Skeletal muscle satellite cell (primary cell): Measurements from ENCODE around the gene TRIM32.

Source experiments
- H3K27me3 ChIP-seq: 2 replicates; pipeline ENCODE4 v1.7.0; 2013; ENCODE audit warnings: low read length; ENCODE audit not compliant: control insufficient read depth, insufficient read depth
- H3K36me3 ChIP-seq: 2 replicates; pipeline ENCODE4 v1.7.0; 2013; ENCODE audit warnings: mild to moderate bottlenecking, control low read depth, low read length; ENCODE audit not compliant: insufficient read depth
- H3K4me1 ChIP-seq: 2 replicates; pipeline ENCODE4 v1.7.0; 2013; ENCODE audit warnings: low read length; ENCODE audit not compliant: control insufficient read depth, insufficient read depth
- H3K4me2 ChIP-seq: 2 replicates; pipeline ENCODE4 v1.7.0; 2013; ENCODE audit warnings: mild to moderate bottlenecking, low read length
- H3K4me3 ChIP-seq: 2 replicates; pipeline ENCODE4 v1.7.0; 2013; ENCODE audit warnings: low read length
- H3K9ac ChIP-seq: 2 replicates; pipeline ENCODE4 v1.7.0; 2013; ENCODE audit warnings: mild to moderate bottlenecking, low read depth, low read length, moderate library complexity
- H3K9me3 ChIP-seq: replicated peaks from 2 replicates; pipeline ENCODE4 v1.7.0; 2013; ENCODE audit warnings: mild to moderate bottlenecking, control low read depth, low read length

Gene TRIM32

GRCh38 chr9:116656977-116657376 lies 30.1 kb upstream of the TRIM32 start:
- Histone ChIP-seq H3K4me1 (peaks cover 7% of the 10 kb centered on the region), H3K9ac (no peak overlapping the region), H3K4me2 (no peak overlapping the region), H3K4me3 (no peak overlapping the region), H3K27me3 (no peaks in the 10 kb centered on the region), H3K9me3 (no peaks in the 10 kb centered on the region), H3K36me3 (no peaks in the 10 kb centered on the region)

- no peaks in the 10 kb centered on the region for H3K27me3 ChIP-seq
- no peaks in the 10 kb centered on the region for H3K9me3 ChIP-seq
- no peak overlapping the region for H3K4me2 ChIP-seq
- no peaks in the 10 kb centered on the region for H3K36me3 ChIP-seq
- H3K9ac ChIP-seq: no peak overlapping the region
- H3K4me1 ChIP-seq: peaks cover 7% of the 10 kb centered on the region
- H3K4me3 ChIP-seq: no peak overlapping the region
Observed at GRCh38 chr9:116658265-116658664, 28.8 kb upstream of the TRIM32 start.

GRCh38 chr9:116661037-116661954 lies 25.8 kb upstream of the TRIM32 start:
- Histone ChIP-seq H3K9ac (no peak overlapping the region), H3K9me3 (no peaks in the 10 kb centered on the region), H3K27me3 (no peaks in the 10 kb centered on the region), H3K4me1 (peaks cover 6% of the 10 kb centered on the region), H3K4me3 (no peak overlapping the region), H3K4me2 (no peak overlapping the region), H3K36me3 (no peaks in the 10 kb centered on the region)

- no peak overlapping the region for H3K4me2 ChIP-seq
- H3K4me1 ChIP-seq: no peaks in the 10 kb centered on the region
- no peaks in the 10 kb centered on the region for H3K36me3 ChIP-seq
- no peak overlapping the region for H3K4me3 ChIP-seq
- H3K9ac ChIP-seq: no peak overlapping the region
- H3K27me3 ChIP-seq: no peaks in the 10 kb centered on the region
- H3K9me3 ChIP-seq: no peaks in the 10 kb centered on the region
Observed at GRCh38 chr9:116662646-116663310, 24.3 kb upstream of the TRIM32 start.

GRCh38 chr9:116663581-116663980 lies 23.5 kb upstream of the TRIM32 start:
- Histone ChIP-seq H3K9ac (no peak overlapping the region), H3K36me3 (no peaks in the 10 kb centered on the region), H3K4me2 (no peak overlapping the region), H3K4me1 (no peaks in the 10 kb centered on the region), H3K9me3 (no peaks in the 10 kb centered on the region), H3K27me3 (no peaks in the 10 kb centered on the region), H3K4me3 (no peak overlapping the region)

GRCh38 chr9:116668970-116669695 lies 18.0 kb upstream of the TRIM32 start:
- Histone ChIP-seq H3K27me3 (no peaks in the 10 kb centered on the region), H3K9ac (no peak overlapping the region), H3K4me2 (no peak overlapping the region), H3K4me1 (no peaks in the 10 kb centered on the region), H3K4me3 (no peak overlapping the region), H3K9me3 (no peaks in the 10 kb centered on the region), H3K36me3 (no peaks in the 10 kb centered on the region)

- Histone ChIP-seq H3K27me3 (no peaks in the 10 kb centered on the region), H3K4me1 (no peaks in the 10 kb centered on the region), H3K9me3 (no peaks in the 10 kb centered on the region), H3K36me3 (no peaks in the 10 kb centered on the region), H3K4me3 (no peak overlapping the region), H3K4me2 (no peak overlapping the region), H3K9ac (no peak overlapping the region)
Observed at GRCh38 chr9:116671605-116672004, 15.5 kb upstream of the TRIM32 start.

GRCh38 chr9:116673375-116673774 lies 13.7 kb upstream of the TRIM32 start:
- Histone ChIP-seq H3K27me3 (no peaks in the 10 kb centered on the region), H3K9me3 (no peaks in the 10 kb centered on the region), H3K4me2 (no peak overlapping the region), H3K4me3 (no peak overlapping the region), H3K36me3 (no peaks in the 10 kb centered on the region), H3K4me1 (no peaks in the 10 kb centered on the region), H3K9ac (no peak overlapping the region)

GRCh38 chr9:116674210-116674980 lies 12.7 kb upstream of the TRIM32 start:
- H3K4me2 ChIP-seq: no peak overlapping the region
- H3K4me1 ChIP-seq: no peaks in the 10 kb centered on the region
- H3K36me3 ChIP-seq: no peaks in the 10 kb centered on the region
- no peak overlapping the region for H3K9ac ChIP-seq
- no peak overlapping the region for H3K4me3 ChIP-seq
- H3K27me3 ChIP-seq: no peaks in the 10 kb centered on the region
- H3K9me3 ChIP-seq: no peaks in the 10 kb centered on the region

GRCh38 chr9:116683535-116683934 lies 3.6 kb upstream of the TRIM32 start:
- no peak overlapping the region for H3K4me2 ChIP-seq
- no peak overlapping the region for H3K9ac ChIP-seq

GRCh38 chr9:116685166-116685565 lies 1.9 kb upstream of the TRIM32 start:
- H3K4me3 ChIP-seq: no peak overlapping the region
- H3K36me3 ChIP-seq: no peaks in the 10 kb centered on the region
- no peaks in the 10 kb centered on the region for H3K9me3 ChIP-seq
- H3K4me2 ChIP-seq: no peak overlapping the region
- no peaks in the 10 kb centered on the region for H3K27me3 ChIP-seq
- H3K9ac ChIP-seq: no peak overlapping the region
- H3K4me1 ChIP-seq: peaks cover 27% of the 10 kb centered on the region

More at GRCh38 chr9:116683535-116683934, 3.6 kb upstream of the TRIM32 start:
- no peaks in the 10 kb centered on the region for H3K27me3 ChIP-seq
- peaks cover 15% of the 10 kb centered on the region for H3K4me1 ChIP-seq
- H3K4me3 ChIP-seq: no peak overlapping the region
- H3K36me3 ChIP-seq: no peaks in the 10 kb centered on the region
- no peaks in the 10 kb centered on the region for H3K9me3 ChIP-seq
